ENCODE results near the gene CCDC198.

CCDC198 gene

DNA sequence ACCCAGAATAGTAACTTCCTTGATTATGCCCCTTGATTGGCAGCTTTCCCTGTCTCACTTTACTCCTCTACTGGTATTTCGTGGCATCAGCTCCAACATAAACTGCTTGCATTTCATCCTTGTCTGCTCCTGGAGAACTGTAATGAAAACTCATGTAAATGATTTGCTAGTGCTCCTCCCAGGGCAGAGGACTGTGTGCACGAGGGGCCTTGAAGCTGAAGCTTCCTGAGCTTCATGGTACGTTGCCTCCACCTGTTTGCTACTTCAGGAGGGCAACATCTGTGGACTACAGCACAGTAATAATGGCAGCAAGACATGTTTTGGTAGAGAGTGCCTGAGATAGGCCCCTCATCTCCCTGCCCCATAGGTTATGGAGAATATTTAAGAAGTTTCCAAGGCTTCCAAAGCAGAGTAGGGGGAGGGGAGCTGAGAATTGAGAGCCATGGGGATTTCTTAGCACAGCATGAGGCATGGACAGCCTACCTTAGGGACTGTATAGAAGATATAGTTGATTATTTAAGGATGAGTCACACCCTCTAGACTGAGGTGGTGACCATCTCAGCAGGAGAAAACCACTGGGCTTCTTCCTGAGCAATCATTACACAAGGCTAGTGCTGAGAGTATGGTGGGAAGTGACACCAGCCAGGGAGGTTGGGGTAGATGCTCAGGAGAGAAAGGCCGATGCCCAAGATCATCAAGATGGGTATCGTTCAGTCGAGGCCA, 29.5 kb downstream of the CCDC198 start:
- CTCF ChIA-PET = no interaction called here
- no peak for DNase-seq (ENCODE audit: extremely low spot score)
- POLR2A ChIA-PET = no interaction called here
- TF ChIP-seq L3MBTL2 (conservative IDR thresholded peaks at IDR 0.05) (no peak), SP1 (IDR thresholded peaks at IDR 0.05) (no peak), FOXA1 (IDR thresholded peaks at IDR 0.05) (no peak), LEF1 (IDR thresholded peaks at IDR 0.05; ENCODE audit: borderline replicate concordance) (no peak)
- TF ChIP-seq, protein P1, sequence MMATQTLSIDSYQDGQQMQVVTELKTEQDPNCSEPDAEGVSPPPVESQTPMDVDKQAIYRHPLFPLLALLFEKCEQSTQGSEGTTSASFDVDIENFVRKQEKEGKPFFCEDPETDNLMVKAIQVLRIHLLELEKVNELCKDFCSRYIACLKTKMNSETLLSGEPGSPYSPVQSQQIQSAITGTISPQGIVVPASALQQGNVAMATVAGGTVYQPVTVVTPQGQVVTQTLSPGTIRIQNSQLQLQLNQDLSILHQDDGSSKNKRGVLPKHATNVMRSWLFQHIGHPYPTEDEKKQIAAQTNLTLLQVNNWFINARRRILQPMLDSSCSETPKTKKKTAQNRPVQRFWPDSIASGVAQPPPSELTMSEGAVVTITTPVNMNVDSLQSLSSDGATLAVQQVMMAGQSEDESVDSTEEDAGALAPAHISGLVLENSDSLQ (IDR thresholded peaks at IDR 0.05) = no peak

- no peak for DNase-seq (ENCODE audit: extremely low spot score)
- CTCF ChIA-PET = interaction anchor here (0.5 to 0.6 kb wide), 2 partner anchors 15 to 38 kb away, joined by 3 read pairs; no protein-coding TSS in a partner anchor
- POLR2A ChIA-PET = no interaction called here
- no peak for TF ChIP-seq ELF4 (IDR thresholded peaks at IDR 0.05)
- TF ChIP-seq FOXM1 (IDR thresholded peaks at IDR 0.05; ENCODE audit: borderline replicate concordance) = no peak
- no peak for TF ChIP-seq TARDBP (IDR thresholded peaks at IDR 0.05)
- no peak for TF ChIP-seq FOXK2 (IDR thresholded peaks at IDR 0.05)
- no peak for TF ChIP-seq ARNT (IDR thresholded peaks at IDR 0.05)
- TF ChIP-seq BHLHE40 (IDR thresholded peaks at IDR 0.05; ENCODE audit: borderline replicate concordance) = no peak
- no peak for TF ChIP-seq ZNF384 (IDR thresholded peaks at IDR 0.05)
- no peak for TF ChIP-seq SUZ12 (IDR thresholded peaks at IDR 0.05)
- no peak for TF ChIP-seq LEF1 (IDR thresholded peaks at IDR 0.05; ENCODE audit: borderline replicate concordance)
- no peak for TF ChIP-seq CTBP1 (IDR thresholded peaks at IDR 0.05; ENCODE audit: borderline replicate concordance)
- no peak for TF ChIP-seq SP1 (IDR thresholded peaks at IDR 0.05)
- no peak for TF ChIP-seq HDGF (IDR thresholded peaks at IDR 0.05; ENCODE audit: borderline replicate concordance)
- TF ChIP-seq, protein P1 (IDR thresholded peaks at IDR 0.05) = no peak
- TF ChIP-seq NFRKB (IDR thresholded peaks at IDR 0.05) = no peak
- no peak for TF ChIP-seq FOXA1 (IDR thresholded peaks at IDR 0.05)
- TF ChIP-seq L3MBTL2 (conservative IDR thresholded peaks at IDR 0.05) = no peak
Measured at GRCh38 chr14:57462551-57462950, 31.1 kb downstream of the CCDC198 start.

DNA sequence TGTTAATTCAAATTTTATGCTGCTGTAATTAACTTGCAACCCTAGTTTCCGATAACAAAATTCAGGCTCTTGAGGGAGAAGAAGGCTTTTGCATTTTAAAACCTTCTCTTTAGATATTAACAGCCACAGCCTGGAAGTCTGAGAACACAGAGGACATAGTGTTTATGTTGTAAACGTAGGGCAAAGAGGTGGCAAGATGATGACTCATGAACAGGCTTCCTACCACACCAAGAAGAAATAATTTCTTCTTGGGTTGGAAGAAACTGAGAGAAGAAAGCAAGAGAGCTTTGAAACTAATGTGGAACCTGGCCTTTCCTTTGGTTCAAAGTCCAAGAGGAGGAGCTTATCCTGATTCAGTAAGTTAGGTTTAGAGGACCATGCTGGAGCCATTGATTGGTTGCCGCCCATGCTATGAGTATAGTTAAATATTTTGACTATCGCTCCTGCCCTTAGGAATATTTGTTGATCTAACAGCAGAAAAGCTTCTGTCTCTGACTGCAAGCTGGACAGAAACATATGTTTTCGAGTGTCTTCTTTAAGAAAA, 31.8 kb downstream of the CCDC198 start:
- no peak for TF ChIP-seq CTBP1 (IDR thresholded peaks at IDR 0.05; ENCODE audit: borderline replicate concordance)
- TF ChIP-seq L3MBTL2 (conservative IDR thresholded peaks at IDR 0.05) = no peak
- TF ChIP-seq BHLHE40 (IDR thresholded peaks at IDR 0.05; ENCODE audit: borderline replicate concordance) = no peak
- no peak for TF ChIP-seq ZNF384 (IDR thresholded peaks at IDR 0.05)
- TF ChIP-seq SUZ12 (IDR thresholded peaks at IDR 0.05) = no peak
- no peak for TF ChIP-seq SP1 (IDR thresholded peaks at IDR 0.05)
- TF ChIP-seq TARDBP (IDR thresholded peaks at IDR 0.05) = no peak
- TF ChIP-seq FOXM1 (IDR thresholded peaks at IDR 0.05; ENCODE audit: borderline replicate concordance) = no peak
- no peak for TF ChIP-seq ARNT (IDR thresholded peaks at IDR 0.05)
- TF ChIP-seq, protein P1 (IDR thresholded peaks at IDR 0.05) = no peak
- no peak for TF ChIP-seq HDGF (IDR thresholded peaks at IDR 0.05; ENCODE audit: borderline replicate concordance)
- no peak for TF ChIP-seq ELF4 (IDR thresholded peaks at IDR 0.05)
- ChIA-PET POLR2A (no interaction called here), CTCF (interaction anchor here (0.5 to 0.6 kb wide), 2 partner anchors 16 to 37 kb away, joined by 3 read pairs; no protein-coding TSS in a partner anchor)
- no peak for DNase-seq (ENCODE audit: extremely low spot score)

GRCh38 chr14:57435923-57436322, 57.7 kb downstream of the CCDC198 start:
- ChIA-PET CTCF (no interaction called here), POLR2A (no interaction called here)
- DNase-seq (ENCODE audit: extremely low spot score) = no peak
- no peak for TF ChIP-seq FOXK2 (IDR thresholded peaks at IDR 0.05)
- no peak for TF ChIP-seq L3MBTL2 (conservative IDR thresholded peaks at IDR 0.05)
- no peak for TF ChIP-seq CTBP1 (IDR thresholded peaks at IDR 0.05; ENCODE audit: borderline replicate concordance)
- no peak for TF ChIP-seq NFRKB (IDR thresholded peaks at IDR 0.05)
- TF ChIP-seq ARNT (IDR thresholded peaks at IDR 0.05) = no peak
- no peak for TF ChIP-seq BHLHE40 (IDR thresholded peaks at IDR 0.05; ENCODE audit: borderline replicate concordance)
- TF ChIP-seq SP1 (IDR thresholded peaks at IDR 0.05) = no peak
- TF ChIP-seq LEF1 (IDR thresholded peaks at IDR 0.05; ENCODE audit: borderline replicate concordance) = no peak
- TF ChIP-seq, protein P1 (IDR thresholded peaks at IDR 0.05) = no peak
- no peak for TF ChIP-seq FOXM1 (IDR thresholded peaks at IDR 0.05; ENCODE audit: borderline replicate concordance)

DNA sequence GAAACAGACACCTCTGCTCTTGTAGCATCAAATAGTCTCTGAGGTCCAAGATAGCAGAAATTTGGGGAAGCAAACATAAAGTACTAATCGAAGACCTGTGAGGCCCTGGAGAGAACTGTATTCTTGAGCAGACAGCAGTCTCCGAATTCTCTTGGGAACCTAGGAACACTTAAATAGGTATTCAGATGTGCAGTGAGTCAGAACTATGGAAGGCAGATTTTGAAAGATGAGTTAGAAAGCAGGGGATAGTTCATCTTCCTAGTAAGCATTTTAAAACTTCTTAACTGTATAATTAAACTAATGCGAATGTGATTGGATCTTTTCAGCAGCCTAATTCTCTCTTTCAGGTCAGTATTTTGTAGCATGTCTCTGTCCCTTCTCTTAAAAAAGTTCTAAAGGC, 72.7 kb downstream of the CCDC198 start:
- ChIA-PET CTCF (no interaction called here), POLR2A (no interaction called here)
- no peak for TF ChIP-seq SUZ12 (IDR thresholded peaks at IDR 0.05)
- DNase-seq (ENCODE audit: extremely low spot score) = no peak

- TF ChIP-seq, protein P1 (IDR thresholded peaks at IDR 0.05) = peak; percentile 52
- TF ChIP-seq TARDBP (IDR thresholded peaks at IDR 0.05) = no peak
- DNase-seq (ENCODE audit: extremely low spot score) = no peak
- POLR2A ChIA-PET = no interaction called here
- CTCF ChIA-PET = no interaction called here
Measured at GRCh38 chr14:57420033-57420432, 73.6 kb downstream of the CCDC198 start.

Data from HEK293T (cell line).